NCI-H1436 treated with DMSO at 0.1 percent for 48 hours (cell line): Measurements from ENCODE around the gene CPSF3.
"Not testable (repeated sequence)": the region's sequence is repeated elsewhere in the genome, so short reads cannot be mapped to it uniquely, and the experiment has no call there.

ENCODE experiments used
- DNase-seq: peaks from one replicate; lab custom pipeline; 2025; lab: John Stamatoyannopoulos, UW

Gene CPSF3

DNA sequence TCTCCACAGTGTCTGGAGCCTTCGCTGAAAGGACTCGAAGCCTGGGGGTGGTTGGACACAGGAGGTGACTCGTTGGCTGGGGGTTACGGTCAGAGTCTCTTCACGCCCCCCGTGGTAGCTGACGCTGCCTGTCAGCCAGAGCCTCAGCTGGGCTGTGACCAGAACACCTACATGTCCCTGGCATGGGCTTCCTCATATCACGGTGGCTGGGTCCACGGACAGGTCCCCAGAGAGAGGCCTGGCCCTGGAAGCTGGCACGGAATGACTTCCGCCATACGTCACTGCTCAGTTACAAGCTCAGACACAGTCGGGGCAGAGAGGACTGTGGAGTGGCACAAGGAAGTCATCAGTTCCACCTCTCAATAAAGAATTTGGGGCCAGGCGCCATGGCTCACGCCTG, 28.6 kb upstream of the CPSF3 start:
- no peak for DNase-seq

DNA sequence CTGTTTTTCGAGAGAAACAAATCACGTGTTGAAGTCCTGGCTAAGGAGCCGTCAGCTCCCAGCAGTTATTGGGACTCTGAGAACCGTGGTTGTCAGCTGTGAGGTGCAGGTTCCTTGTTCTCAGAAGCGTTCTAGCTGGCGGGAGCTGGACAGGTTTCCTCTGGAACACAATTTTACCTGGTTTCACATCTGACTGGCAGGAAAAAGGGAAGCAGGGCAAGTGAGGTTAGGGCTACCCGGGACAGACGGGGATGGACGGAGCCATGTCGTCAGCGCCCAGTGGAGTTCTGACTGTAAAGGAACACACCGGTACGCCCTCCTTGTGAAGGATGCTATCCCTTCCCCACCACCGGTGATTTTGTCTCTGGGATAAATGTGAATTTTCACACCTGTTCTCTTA, 26.3 kb upstream of the CPSF3 start:
- DNase-seq, result no peak

DNA sequence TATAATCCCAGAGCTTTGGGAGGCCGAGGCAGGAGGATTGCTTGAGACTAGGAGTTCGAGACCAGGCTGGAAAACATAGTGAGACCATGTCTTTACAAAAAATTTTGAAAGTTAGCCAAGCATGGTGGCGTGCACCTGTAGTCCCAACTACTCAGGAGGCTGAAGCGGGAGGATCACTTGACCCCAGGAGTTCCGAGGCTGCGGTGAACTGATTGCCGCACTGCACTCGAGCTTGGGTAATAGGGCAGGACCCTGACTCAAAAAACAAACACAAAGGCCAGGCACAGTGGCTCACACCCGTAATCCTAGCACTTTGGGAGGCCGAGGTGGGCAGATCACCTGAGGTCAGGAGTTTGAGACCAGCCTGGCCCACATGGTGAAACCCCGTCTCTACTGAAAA, 25.2 kb upstream of the CPSF3 start:
- not testable (repeated sequence) for DNase-seq

DNA sequence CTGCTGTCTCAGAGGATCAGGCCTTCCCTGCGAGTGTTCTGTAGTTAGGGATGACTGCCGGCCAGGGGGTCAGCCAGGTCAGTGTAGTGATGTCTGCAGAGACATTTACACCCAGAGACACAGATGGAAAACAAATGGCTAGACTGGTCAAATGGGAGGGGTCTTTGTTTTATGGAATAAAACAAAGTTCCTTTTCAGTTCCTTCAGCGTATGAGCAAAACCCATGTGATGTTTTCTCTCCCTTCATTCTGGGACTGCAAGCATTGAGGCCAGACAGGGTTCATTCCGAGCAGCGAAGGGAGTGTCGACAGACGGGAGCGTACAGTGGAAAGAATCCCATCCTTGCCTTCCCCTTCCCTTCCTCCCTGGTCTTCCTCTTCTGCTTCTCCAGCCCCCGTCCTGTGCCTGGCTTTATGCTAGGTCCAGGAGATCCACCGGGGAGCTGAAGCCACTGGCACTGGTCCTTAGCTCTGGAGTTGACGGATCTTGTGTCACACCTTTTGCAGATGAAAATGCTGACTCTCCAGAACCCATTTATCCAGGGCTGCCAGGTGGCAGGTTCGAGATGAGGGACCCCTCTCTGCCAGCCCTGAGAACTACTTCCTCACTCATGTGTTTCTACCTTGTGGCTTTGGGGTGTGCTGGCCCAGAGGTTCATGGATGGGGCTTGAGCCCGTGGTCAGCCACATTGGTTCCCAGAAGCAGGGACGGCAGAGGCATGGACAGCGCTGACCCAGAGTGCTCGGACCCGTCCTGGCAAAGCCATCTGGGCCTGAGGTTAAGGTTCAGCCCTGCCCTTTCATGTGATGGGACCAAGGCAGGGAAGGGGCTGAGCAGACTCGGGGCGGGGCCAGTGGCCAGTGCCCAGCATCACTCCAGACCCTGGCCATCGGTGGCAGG, 24.3 kb upstream of the CPSF3 start:
- DNase-seq, result no peak

- DNase-seq, result no peak
These were observed 23.0 kb upstream of the CPSF3 start for GRCh38 chr2:9400268-9401058.

DNA sequence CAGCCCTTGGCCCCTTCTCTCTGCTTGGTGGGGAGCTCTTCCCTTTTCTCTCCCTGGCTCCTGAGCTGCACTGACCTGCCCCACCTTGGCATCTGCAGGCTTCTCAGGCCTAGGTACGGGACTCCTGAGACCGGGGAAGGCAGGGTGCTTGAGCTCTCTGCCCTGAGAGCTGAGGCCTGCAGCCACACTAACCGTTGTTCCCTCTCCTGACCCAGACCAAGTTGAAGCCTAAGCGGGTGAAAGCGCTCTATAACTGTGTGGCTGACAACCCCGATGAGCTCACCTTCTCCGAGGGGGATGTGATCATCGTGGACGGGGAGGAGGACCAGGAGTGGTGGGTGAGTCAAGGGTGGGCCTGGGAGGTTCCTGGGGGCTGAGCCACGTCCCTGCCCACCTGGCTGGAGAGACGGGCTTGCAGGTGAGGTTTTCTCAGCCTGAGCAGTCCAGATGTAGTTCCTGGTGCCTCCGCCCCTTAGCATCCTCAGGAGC, 22.4 kb upstream of the CPSF3 start:
- no peak for DNase-seq

GRCh38 chr2:9401646-9402371, 21.6 kb upstream of the CPSF3 start:
- no peak for DNase-seq

GRCh38 chr2:9403924-9404323, 19.5 kb upstream of the CPSF3 start:
- DNase-seq, result no peak

DNA sequence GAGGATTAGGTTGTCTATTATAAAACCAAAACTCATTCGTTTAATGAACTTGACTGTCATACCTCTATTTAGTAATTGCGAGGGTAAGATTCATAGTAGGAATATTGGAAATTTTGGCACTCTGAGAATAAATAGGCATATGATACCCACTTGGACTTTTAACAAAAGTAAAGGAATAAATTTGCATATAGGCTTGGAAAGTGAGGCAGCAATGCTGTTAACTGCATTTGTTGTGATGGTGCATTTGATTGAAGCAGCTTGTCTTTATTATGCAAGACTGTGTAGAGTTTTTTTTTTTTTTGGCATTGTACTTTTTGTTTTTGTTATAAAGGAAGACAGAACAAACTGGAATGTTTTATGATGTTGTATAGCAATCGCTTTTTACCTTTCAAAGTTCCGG, 19.0 kb upstream of the CPSF3 start:
- no peak for DNase-seq

DNA sequence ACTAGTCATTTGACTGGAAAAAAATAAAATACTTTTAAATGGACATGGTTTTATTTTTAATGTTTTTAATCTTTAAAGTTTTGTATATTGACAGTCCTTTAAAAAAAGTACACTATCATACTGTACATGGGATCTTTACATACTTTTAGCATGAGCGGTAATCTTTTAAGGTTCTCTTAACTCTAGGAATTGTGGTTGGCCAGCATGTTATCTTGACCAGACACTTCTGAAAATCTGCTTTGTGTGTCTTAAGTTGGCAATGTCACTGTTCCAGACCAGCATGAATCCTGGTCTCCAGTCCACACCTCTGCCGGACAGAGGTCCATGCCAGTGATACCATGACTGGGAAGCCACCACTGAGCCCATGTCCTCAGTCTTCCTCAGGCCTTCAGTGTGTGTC, 17.8 kb upstream of the CPSF3 start:
- DNase-seq, result no peak

GRCh38 chr2:9406529-9407362, 16.7 kb upstream of the CPSF3 start:
- DNase-seq, result no peak

DNA sequence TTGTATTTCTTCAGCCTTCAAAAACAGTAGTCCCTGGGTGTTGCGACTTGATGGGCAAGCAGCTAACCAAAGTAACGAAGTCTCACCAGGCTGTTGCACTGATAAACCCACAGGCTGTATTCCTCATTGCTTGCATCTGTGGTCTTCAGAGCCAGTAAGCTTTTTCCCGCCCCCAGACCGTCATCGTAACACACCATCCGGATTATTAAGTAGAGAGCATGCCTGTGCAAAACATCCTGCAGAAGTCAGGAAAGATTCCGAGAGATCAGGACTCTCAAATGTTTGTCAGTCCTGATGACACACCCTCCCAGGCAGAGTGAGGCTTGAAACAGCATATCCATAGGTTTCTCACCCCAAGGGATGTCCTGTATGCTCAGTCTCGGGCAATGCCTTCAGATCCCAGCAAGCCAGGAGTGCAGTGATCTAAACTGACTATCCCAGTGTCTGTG, 16.1 kb upstream of the CPSF3 start:
- no peak for DNase-seq

GRCh38 chr2:9408641-9409151, 14.8 kb upstream of the CPSF3 start:
- no peak for DNase-seq

DNA sequence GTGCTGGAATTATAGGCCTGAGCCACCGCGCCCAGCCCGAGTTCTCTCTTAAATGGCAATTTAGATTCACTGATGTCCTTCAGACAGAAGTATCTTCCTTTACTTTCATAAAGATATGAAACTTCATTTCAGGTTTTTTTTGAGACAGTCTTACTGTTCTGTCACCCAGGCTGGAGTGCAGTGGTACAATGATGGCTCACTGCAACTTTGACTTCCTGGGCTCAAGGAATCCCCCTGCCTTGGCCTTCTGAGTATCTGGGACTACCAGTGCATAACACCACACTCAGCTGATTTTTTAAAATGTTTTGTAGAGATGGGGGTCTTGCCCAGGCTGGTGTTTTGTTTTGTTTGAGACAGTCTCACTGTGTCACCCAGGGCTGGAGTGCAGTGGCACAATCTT, 13.3 kb upstream of the CPSF3 start:
- DNase-seq, result no peak

DNA sequence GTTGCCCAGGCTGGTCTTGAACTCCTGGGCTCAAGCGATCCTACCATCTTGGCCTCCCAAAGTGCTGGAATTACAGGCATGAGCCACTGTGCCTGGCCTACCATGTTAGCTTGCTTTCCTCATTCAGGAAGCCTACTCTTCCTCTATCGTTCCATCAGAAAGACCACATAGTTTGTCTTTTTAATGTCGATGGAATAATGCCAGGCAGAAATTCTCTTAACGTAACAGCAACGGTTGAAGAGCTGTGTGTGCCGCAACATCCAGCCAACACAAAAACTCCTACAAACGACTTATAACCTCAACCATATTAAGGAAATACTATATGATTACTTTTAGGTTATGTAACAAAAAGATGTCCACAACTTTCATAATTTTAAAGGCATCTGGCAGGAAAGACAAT, 10.7 kb upstream of the CPSF3 start:
- DNase-seq, result no peak

- DNase-seq, result no peak
These were observed 7.8 kb upstream of the CPSF3 start for GRCh38 chr2:9415516-9416169.

- DNase-seq, result no peak
These were observed 7.0 kb upstream of the CPSF3 start for GRCh38 chr2:9416267-9416961.

DNA sequence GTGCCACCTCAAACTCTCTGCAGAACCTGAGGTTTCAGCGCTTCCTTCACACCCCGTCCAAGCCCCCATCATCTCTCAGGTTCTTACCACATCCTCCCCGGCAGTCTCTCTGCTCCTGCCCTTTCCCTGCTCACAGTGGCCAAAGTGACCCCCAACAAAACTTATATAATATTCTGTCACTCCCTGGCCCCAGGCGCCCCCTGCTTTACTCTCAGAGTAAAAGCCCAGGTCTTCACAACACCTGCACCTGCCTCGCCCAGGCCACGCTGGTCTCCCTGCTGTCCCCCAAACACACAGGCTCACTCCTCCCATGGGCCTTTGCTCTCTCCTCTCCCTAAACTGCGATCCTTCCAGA, 6.5 kb upstream of the CPSF3 start:
- DNase-seq, result no peak

GRCh38 chr2:9417725-9418124, 5.7 kb upstream of the CPSF3 start:
- no peak for DNase-seq

DNA sequence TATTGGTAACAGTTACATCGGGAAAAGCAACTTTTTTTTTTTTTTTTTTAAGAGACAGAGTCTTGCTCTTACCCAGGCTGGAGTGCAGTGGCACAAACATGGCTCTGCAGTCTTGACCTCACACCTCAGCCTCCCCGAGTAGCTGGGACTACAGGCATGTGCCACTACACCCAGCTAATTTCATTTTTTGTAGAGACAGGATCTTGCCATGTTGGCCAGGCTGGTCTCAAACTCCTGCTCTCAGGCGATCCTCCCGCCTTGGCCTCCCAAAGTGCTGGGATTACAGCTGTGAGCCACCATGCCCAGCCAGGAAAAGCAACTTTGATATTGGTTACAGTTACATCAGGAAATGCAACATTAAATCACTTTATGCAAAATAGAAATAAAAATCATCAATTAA, 4.7 kb upstream of the CPSF3 start:
- no peak for DNase-seq
